ENCODE results near the gene ALKBH6. TPM values are rescaled to one million over a fixed set of nuclear protein-coding genes. Genes with fewer than 3 reads are reported as not detected.

The ALKBH6 gene
- total and polyA plus RNA-seq, 2 of the 13 experiments (the other 11 are each of a cell fraction or from before 2014, with no cell fraction given): 13.7 to 18.1 TPM

- TF ChIP-seq ZBTB46 (CRISPR knock-in tag; IDR thresholded peaks at IDR 0.05; ENCODE audit: borderline replicate concordance) (no peak), AHDC1 (CRISPR knock-in tag; IDR thresholded peaks at IDR 0.05; ENCODE audit: borderline replicate concordance) (no peak), SNRNP70 (IDR thresholded peaks at IDR 0.05; ENCODE audit: low read depth, low read length) (no peak), BRD4 (CRISPR knock-in tag; IDR thresholded peaks at IDR 0.05) (peak; percentile 78; the same call in 1 of the 2 replicates), HNRNPL (IDR thresholded peaks at IDR 0.05; ENCODE audit: low read depth, low read length) (no peak), ZNF777 (CRISPR knock-in tag; IDR thresholded peaks at IDR 0.05) (peak; percentile 31; the same call in 1 of the 2 replicates), ZNF260 (CRISPR knock-in tag; IDR thresholded peaks at IDR 0.05; ENCODE audit: borderline replicate concordance, low read depth) (no peak), ETV6 (CRISPR knock-in tag; conservative IDR thresholded peaks at IDR 0.05) (no peak), PRPF4 (IDR thresholded peaks at IDR 0.05; ENCODE audit: low read depth, low read length, poor library complexity, severe bottlenecking) (no peak), NONO (IDR thresholded peaks at IDR 0.05) (no peak), NONO (CRISPR knock-in tag; conservative IDR thresholded peaks at IDR 0.05) (no peak; the same call in 1 of the 2 replicates), PLRG1 (conservative IDR thresholded peaks at IDR 0.05) (no peak), ZNF562 (CRISPR knock-in tag; IDR thresholded peaks at IDR 0.05; ENCODE audit: borderline replicate concordance) (no peak), ZNF784 (CRISPR knock-in tag; IDR thresholded peaks at IDR 0.05; ENCODE audit: borderline replicate concordance) (no peak), ZNF10 (CRISPR knock-in tag; IDR thresholded peaks at IDR 0.05; ENCODE audit: borderline replicate concordance, low read depth) (no peak), ZMAT3 (CRISPR knock-in tag; conservative IDR thresholded peaks at IDR 0.05) (peak; percentile 68; the same call in 1 of the 2 replicates), ZNF468 (CRISPR knock-in tag; IDR thresholded peaks at IDR 0.05) (no peak), HBP1 (CRISPR knock-in tag; IDR thresholded peaks at IDR 0.05; ENCODE audit: low read depth) (no peak), NFIC (IDR thresholded peaks at IDR 0.05; ENCODE audit: low read length) (no peak), GTF3A (CRISPR knock-in tag; conservative IDR thresholded peaks at IDR 0.05) (no peak)
Observed at GRCh38 chr19:36008336-36008978, 5.6 kb downstream of the ALKBH6 start, which contains the start of gene SYNE4 (continued).

Measured in HepG2 (cell line).